DMS79 treated with DMSO at 0.1 percent for 48 hours (cell line): Measurements from ENCODE around the gene CD83.
"Not testable (repeated sequence)": the region's sequence is repeated elsewhere in the genome, so short reads cannot be mapped to it uniquely, and the experiment has no call there.

Experiments used
- DNase-seq: peaks from one replicate; lab custom pipeline; 2025; lab: John Stamatoyannopoulos, UW

Gene CD83

GRCh38 chr6:14117158-14118090 is at the start of gene CD83:
CD83 (plus strand) TSS chr6:14117772; CDS start chr6:14117812, 40 bp downstream.
- no peak for DNase-seq

GRCh38 chr6:14068133-14068532 is 49.4 kb upstream of the CD83 start:
- DNase-seq, result no peak

- no peak for DNase-seq
Observed at GRCh38 chr6:14068623-14069022, 48.9 kb upstream of the CD83 start.

GRCh38 chr6:14070457-14070856 is 47.1 kb upstream of the CD83 start:
- no peak for DNase-seq

GRCh38 chr6:14072084-14072483 is 45.5 kb upstream of the CD83 start:
- DNase-seq, result no peak

GRCh38 chr6:14073561-14074354 is 43.8 kb upstream of the CD83 start:
- DNase-seq, result not testable (repeated sequence)

GRCh38 chr6:14074476-14075094 is 43.0 kb upstream of the CD83 start:
- no peak for DNase-seq

GRCh38 chr6:14075095-14075503 is 42.5 kb upstream of the CD83 start:
- DNase-seq, result no peak

GRCh38 chr6:14077193-14077867 is 40.2 kb upstream of the CD83 start:
- no peak for DNase-seq

- DNase-seq, result no peak
Observed at GRCh38 chr6:14079433-14079832, 38.1 kb upstream of the CD83 start.

- no peak for DNase-seq
Observed at GRCh38 chr6:14079971-14080370, 37.6 kb upstream of the CD83 start.

- no peak for DNase-seq
Observed at GRCh38 chr6:14081126-14081525, 36.4 kb upstream of the CD83 start.

GRCh38 chr6:14082771-14083170 is 34.8 kb upstream of the CD83 start:
- DNase-seq, result no peak

- DNase-seq, result no peak
Observed at GRCh38 chr6:14083262-14083661, 34.3 kb upstream of the CD83 start.

GRCh38 chr6:14083751-14084150 is 33.8 kb upstream of the CD83 start:
- no peak for DNase-seq

GRCh38 chr6:14084388-14084787 is 33.2 kb upstream of the CD83 start:
- no peak for DNase-seq

- no peak for DNase-seq
Observed at GRCh38 chr6:14085176-14085787, 32.3 kb upstream of the CD83 start.

GRCh38 chr6:14086701-14087100 is 30.9 kb upstream of the CD83 start:
- no peak for DNase-seq

- DNase-seq, result no peak
Observed at GRCh38 chr6:14088600-14089192, 28.9 kb upstream of the CD83 start.

- DNase-seq, result no peak
Observed at GRCh38 chr6:14089224-14089623, 28.3 kb upstream of the CD83 start.

- DNase-seq, result no peak
Observed at GRCh38 chr6:14091339-14091978, 26.1 kb upstream of the CD83 start.
